C4-2B (cell line): Measurements from ENCODE around the gene PDE4B.

ENCODE experiments used
- CTCF ChIP-seq: fragments of 450-650 bp; conservative IDR thresholded peaks from 2 replicates; pipeline ENCODE4 v1.5.1; 2017; ENCODE audit warnings: mild to moderate bottlenecking
- ZFX ChIP-seq: fragments of 450-650 bp; IDR thresholded peaks from 2 replicates; pipeline ENCODE4 v1.6.1; 2017

GRCh38 chr1:66399888-66400529, 607.3 kb downstream of the PDE4B start:
- TF ChIP-seq CTCF, result no peak
- no peak for TF ChIP-seq ZFX
